Activated naive CD8-positive, alpha-beta T cell treated with anti-CD3 and anti-CD28 coated beads, Interleukin-2, amount 10 ng/mL, durations not matched to agents 7 days and 5 days (primary cell): ENCODE measurements around the gene SURF4. TPM values are rescaled to one million over a fixed set of nuclear protein-coding genes. Genes with fewer than 3 reads are reported as not detected.
A peak's percentile ranks its signal among the peaks of the same experiment; 100 is the strongest.
"Not testable (repeated sequence)": the region's sequence is repeated elsewhere in the genome, so short reads cannot be mapped to it uniquely, and the experiment has no call there.

ENCODE experiments used
- ATAC-seq: fragments of 150-1000 bp; cut with Tn5 transposase; one replicate; pipeline ENCODE4 v1.10.0; 2021; ENCODE audit warnings: low read depth, moderate library complexity
- POLR2A ChIA-PET: fragments of 350-600 bp; sonication (Branson Sonifier 250); formaldehyde crosslinking; loops from one replicate; lab custom pipeline; 2021; ENCODE audit warnings: antibody characterized with exemption; lab: Charles Lee
- DNase-seq: peaks from one replicate; pipeline ENCODE4 v3.0.0; 2021
- H3K27ac Mint-ChIP-seq: one replicate; pipeline ENCODE4 v1.8.0; 2022; ENCODE audit warnings: mild to moderate bottlenecking, mixed read lengths
- H3K27me3 Mint-ChIP-seq: one replicate; pipeline ENCODE4 v1.8.0; 2022; ENCODE audit warnings: mild to moderate bottlenecking, moderate library complexity, mixed read lengths
- H3K36me3 Mint-ChIP-seq: one replicate; pipeline ENCODE4 v1.8.0; 2021; ENCODE audit warnings: mild to moderate bottlenecking, mixed read lengths
- H3K4me1 Mint-ChIP-seq: one replicate; pipeline ENCODE4 v1.8.0; 2021; ENCODE audit warnings: mixed read lengths
- H3K4me3 Mint-ChIP-seq: one replicate; pipeline ENCODE4 v1.8.0; 2022; ENCODE audit warnings: mild to moderate bottlenecking, moderate library complexity, mixed read lengths
- H3K9me3 Mint-ChIP-seq: one replicate; pipeline ENCODE4 v1.8.0; 2021; ENCODE audit warnings: mixed read lengths
- total RNA-seq, 2 experiments: library from RNA; stranded (reverse); gene quantifications; one replicate each; pipeline ENCODE4 v1.2.3, GENCODE V29; 2021

SURF4 gene
- total RNA-seq, 2 experiments from 2014 or later = 160 to 161 TPM

GRCh38 chr9:133342069-133342406 lies 33.8 kb downstream of the SURF4 start:
- POLR2A ChIA-PET = interaction anchor here (0.9 to 1.6 kb wide), 3 partner anchors 14 to 33 kb away, joined by 4 to 6 read pairs (median 5); partner anchors contain the start of genes SURF1 and SURF2
- no peak for DNase-seq
- H3K4me1 Mint-ChIP-seq = peaks cover 32% of the 10 kb centered on the region
- ATAC-seq = no peak
- peak overlapping the region; percentile 61 for H3K27ac Mint-ChIP-seq
- no peaks in the 10 kb centered on the region for H3K27me3 Mint-ChIP-seq
- H3K4me3 Mint-ChIP-seq = no peak overlapping the region
- H3K36me3 Mint-ChIP-seq = peaks cover 29% of the 10 kb centered on the region
- H3K9me3 Mint-ChIP-seq = no peaks in the 10 kb centered on the region

- ATAC-seq (no peak), DNase-seq (no peak)
- H3K4me3 Mint-ChIP-seq = no peak overlapping the region
- H3K27me3 Mint-ChIP-seq = no peaks in the 10 kb centered on the region
- peaks cover 29% of the 10 kb centered on the region for H3K4me1 Mint-ChIP-seq
- peak overlapping the region; percentile 92 for H3K27ac Mint-ChIP-seq
- peaks cover 28% of the 10 kb centered on the region for H3K36me3 Mint-ChIP-seq
- POLR2A ChIA-PET = interaction anchor here (0.9 to 1.6 kb wide), 4 partner anchors 14 to 33 kb away, joined by 3 to 8 read pairs (median 4); partner anchors contain the start of genes SURF1 and SURF2
- H3K9me3 Mint-ChIP-seq = no peaks in the 10 kb centered on the region
Observed at GRCh38 chr9:133341369-133342068, 34.3 kb downstream of the SURF4 start.

GRCh38 chr9:133340916-133341315 lies 34.9 kb downstream of the SURF4 start:
- DNase-seq = no peak
- peaks cover 26% of the 10 kb centered on the region for H3K4me1 Mint-ChIP-seq
- POLR2A ChIA-PET = interaction anchor here (1.0 to 1.4 kb wide), 3 partner anchors 15 to 34 kb away, joined by 3 to 8 read pairs (median 4); partner anchors contain the start of genes SURF1 and SURF2
- no peak for ATAC-seq
- no peaks in the 10 kb centered on the region for H3K27me3 Mint-ChIP-seq
- H3K9me3 Mint-ChIP-seq = no peaks in the 10 kb centered on the region
- peak overlapping the region; percentile 46 for H3K4me3 Mint-ChIP-seq
- H3K36me3 Mint-ChIP-seq = peaks cover 24% of the 10 kb centered on the region
- H3K27ac Mint-ChIP-seq = peak overlapping the region; percentile 92

GRCh38 chr9:133340256-133340655 lies 35.6 kb downstream of the SURF4 start:
- no peaks in the 10 kb centered on the region for H3K9me3 Mint-ChIP-seq

GRCh38 chr9:133339641-133340040 lies 36.2 kb downstream of the SURF4 start:
- peaks cover 26% of the 10 kb centered on the region for H3K36me3 Mint-ChIP-seq

More at GRCh38 chr9:133340256-133340655, 35.6 kb downstream of the SURF4 start:
- H3K36me3 Mint-ChIP-seq = peaks cover 26% of the 10 kb centered on the region
- H3K4me1 Mint-ChIP-seq = peaks cover 28% of the 10 kb centered on the region
- ATAC-seq = no peak
- DNase-seq = no peak
- H3K27me3 Mint-ChIP-seq = no peaks in the 10 kb centered on the region
- peak overlapping the region; percentile 46 for H3K4me3 Mint-ChIP-seq
- H3K27ac Mint-ChIP-seq = peak overlapping the region; percentile 92
- POLR2A ChIA-PET = interaction anchor here (1.0 to 2.0 kb wide), 3 partner anchors 8 to 35 kb away, joined by 4 to 11 read pairs (median 8); partner anchors contain the start of genes MED22 and RPL7A

GRCh38 chr9:133335924-133336811 lies 39.7 kb downstream of the SURF4 start, which contains the start of gene SURF6:
Gene SURF6, minus strand, starts transcription at chr9:133336188. Its CDS starts 56 bp downstream, at chr9:133336132.
- Mint-ChIP-seq H3K36me3 (peaks cover 33% of the 10 kb centered on the region), H3K27ac (peak within 1 kb of the TSS; percentile 95), H3K9me3 (no peaks in the 10 kb centered on the region), H3K27me3 (no peaks in the 10 kb centered on the region), H3K4me1 (peaks cover 35% of the 10 kb centered on the region), H3K4me3 (peak within 1 kb of the TSS; percentile 94)
- POLR2A ChIA-PET = interaction anchor here (0.7 to 3.2 kb wide), 6 partner anchors 12 to 187 kb away, joined by 3 to 19 read pairs (median 4); partner anchors contain the start of genes MED22, RPL7A, STKLD1 and SURF1
- ATAC-seq (peak; percentile 91), DNase-seq (peak; percentile 98)

More at GRCh38 chr9:133339641-133340040, 36.2 kb downstream of the SURF4 start:
- ATAC-seq (no peak), DNase-seq (no peak)
- POLR2A ChIA-PET = interaction anchor here (2.0 kb wide), 1 partner anchor 8 kb away, joined by 11 read pairs; the partner anchor contains the start of genes MED22 and RPL7A
- H3K4me3 Mint-ChIP-seq = peak overlapping the region; percentile 9
- H3K27ac Mint-ChIP-seq = peak overlapping the region; percentile 92
- H3K4me1 Mint-ChIP-seq = peaks cover 31% of the 10 kb centered on the region
- H3K27me3 Mint-ChIP-seq = no peaks in the 10 kb centered on the region
- no peaks in the 10 kb centered on the region for H3K9me3 Mint-ChIP-seq

- peaks cover 28% of the 10 kb centered on the region for H3K36me3 Mint-ChIP-seq
- POLR2A ChIA-PET = interaction anchor here (1.6 to 3.2 kb wide), 4 partner anchors 13 to 42 kb away, joined by 4 to 19 read pairs (median 7); partner anchors contain the start of genes MED22, RPL7A, STKLD1 and SURF1
- peak overlapping the region; percentile 95 for H3K27ac Mint-ChIP-seq
- peak; percentile 15 for DNase-seq
- peak overlapping the region; percentile 94 for H3K4me3 Mint-ChIP-seq
- not testable (repeated sequence) for H3K9me3 Mint-ChIP-seq, H3K27me3 Mint-ChIP-seq, ATAC-seq
- H3K4me1 Mint-ChIP-seq = peaks cover 25% of the 10 kb centered on the region
Observed at GRCh38 chr9:133334888-133335287, 41.0 kb downstream of the SURF4 start.

- no peak for ATAC-seq
- POLR2A ChIA-PET = interaction anchor here (1.6 to 3.2 kb wide), 4 partner anchors 14 to 42 kb away, joined by 4 to 19 read pairs (median 7); partner anchors contain the start of genes MED22, RPL7A, STKLD1 and SURF1
- Mint-ChIP-seq H3K9me3 (no peaks in the 10 kb centered on the region), H3K27me3 (no peaks in the 10 kb centered on the region), H3K27ac (peak overlapping the region; percentile 48), H3K36me3 (peaks cover 25% of the 10 kb centered on the region), H3K4me1 (peaks cover 20% of the 10 kb centered on the region), H3K4me3 (peak overlapping the region; percentile 32)
- peak; percentile 26 for DNase-seq
Observed at GRCh38 chr9:133334161-133334560, 41.7 kb downstream of the SURF4 start.

- H3K9me3 Mint-ChIP-seq = no peaks in the 10 kb centered on the region
- no peaks in the 10 kb centered on the region for H3K27me3 Mint-ChIP-seq
- H3K4me1 Mint-ChIP-seq = peaks cover 20% of the 10 kb centered on the region
- no peak for ATAC-seq
- peak; percentile 25 for DNase-seq
- no peak overlapping the region for H3K4me3 Mint-ChIP-seq
- peak overlapping the region; percentile 48 for H3K27ac Mint-ChIP-seq
- H3K36me3 Mint-ChIP-seq = peaks cover 20% of the 10 kb centered on the region
- POLR2A ChIA-PET = interaction anchor here (3.2 kb wide), 1 partner anchor 15 kb away, joined by 19 read pairs; the partner anchor contains the start of genes MED22 and RPL7A
Observed at GRCh38 chr9:133333566-133333965, 42.3 kb downstream of the SURF4 start.

GRCh38 chr9:133333011-133333410 lies 42.8 kb downstream of the SURF4 start:
- Mint-ChIP-seq H3K4me3 (no peak overlapping the region), H3K27ac (no peak overlapping the region), H3K9me3 (no peaks in the 10 kb centered on the region), H3K36me3 (peaks cover 20% of the 10 kb centered on the region), H3K4me1 (peaks cover 20% of the 10 kb centered on the region), H3K27me3 (no peaks in the 10 kb centered on the region)
- ATAC-seq (no peak), DNase-seq (peak; percentile 20)
- POLR2A ChIA-PET = interaction anchor here (3.2 kb wide), 1 partner anchor 15 kb away, joined by 19 read pairs; the partner anchor contains the start of genes MED22 and RPL7A

GRCh38 chr9:133332381-133332730 lies 43.5 kb downstream of the SURF4 start:
- POLR2A ChIA-PET = no interaction called here
- Mint-ChIP-seq H3K9me3 (no peaks in the 10 kb centered on the region), H3K27ac (no peak overlapping the region), H3K27me3 (no peaks in the 10 kb centered on the region), H3K4me1 (peaks cover 18% of the 10 kb centered on the region), H3K36me3 (peaks cover 18% of the 10 kb centered on the region), H3K4me3 (no peak overlapping the region)
- ATAC-seq (no peak), DNase-seq (peak; percentile 15)

- POLR2A ChIA-PET = no interaction called here
- DNase-seq (peak; percentile 25), ATAC-seq (no peak)
- Mint-ChIP-seq H3K27ac (no peak overlapping the region), H3K4me1 (peaks cover 18% of the 10 kb centered on the region), H3K27me3 (no peaks in the 10 kb centered on the region), H3K4me3 (no peak overlapping the region), H3K36me3 (peaks cover 18% of the 10 kb centered on the region), H3K9me3 (no peaks in the 10 kb centered on the region)
Observed at GRCh38 chr9:133331641-133332380, 44.0 kb downstream of the SURF4 start.
